Loucy (cell line): ENCODE data around the gene MBD6.

Source experiments
- EZH2phosphoT487 ChIP-seq: fragments of 200-600 bp; IDR thresholded peaks from 2 replicates; pipeline ENCODE4 v1.6.1; 2018; ENCODE audit warnings: antibody characterized with exemption, mild to moderate bottlenecking, moderate library complexity, borderline replicate concordance
- TF ChIP-seq, protein P1 (sequence below): fragments of 200-600 bp; sonication (generic); conservative IDR thresholded peaks from 2 replicates; pipeline ENCODE4 v1.5.1; 2014; ENCODE audit warnings: mild to moderate bottlenecking, antibody characterized with exemption, low read length

DNA sequence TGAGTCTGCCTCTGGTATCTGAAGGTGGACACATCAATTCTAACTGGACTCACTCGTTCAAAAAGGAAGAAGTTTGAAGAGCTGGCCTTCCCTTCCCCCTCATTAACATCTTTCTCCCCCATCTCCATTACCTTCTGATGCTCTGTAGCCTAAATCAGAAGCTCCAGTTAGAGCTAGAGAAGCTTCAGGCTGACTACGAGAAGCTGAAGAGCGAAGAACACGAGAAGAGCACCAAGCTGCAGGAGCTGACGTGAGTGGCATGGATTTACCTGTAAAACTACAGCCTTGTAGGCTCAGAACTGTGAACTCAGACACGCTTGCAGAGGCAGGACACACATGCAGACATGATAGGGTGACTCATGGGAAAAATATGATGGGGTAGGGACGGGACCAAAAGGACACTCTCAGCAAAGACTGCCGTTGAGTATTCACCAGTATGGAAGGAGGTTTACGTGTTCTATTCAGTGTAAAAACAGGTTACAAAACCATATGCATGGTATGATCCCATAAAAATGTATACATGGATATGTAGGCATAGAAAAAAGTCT, 54.1 kb downstream of the MBD6 start:
- TF ChIP-seq, protein P1, sequence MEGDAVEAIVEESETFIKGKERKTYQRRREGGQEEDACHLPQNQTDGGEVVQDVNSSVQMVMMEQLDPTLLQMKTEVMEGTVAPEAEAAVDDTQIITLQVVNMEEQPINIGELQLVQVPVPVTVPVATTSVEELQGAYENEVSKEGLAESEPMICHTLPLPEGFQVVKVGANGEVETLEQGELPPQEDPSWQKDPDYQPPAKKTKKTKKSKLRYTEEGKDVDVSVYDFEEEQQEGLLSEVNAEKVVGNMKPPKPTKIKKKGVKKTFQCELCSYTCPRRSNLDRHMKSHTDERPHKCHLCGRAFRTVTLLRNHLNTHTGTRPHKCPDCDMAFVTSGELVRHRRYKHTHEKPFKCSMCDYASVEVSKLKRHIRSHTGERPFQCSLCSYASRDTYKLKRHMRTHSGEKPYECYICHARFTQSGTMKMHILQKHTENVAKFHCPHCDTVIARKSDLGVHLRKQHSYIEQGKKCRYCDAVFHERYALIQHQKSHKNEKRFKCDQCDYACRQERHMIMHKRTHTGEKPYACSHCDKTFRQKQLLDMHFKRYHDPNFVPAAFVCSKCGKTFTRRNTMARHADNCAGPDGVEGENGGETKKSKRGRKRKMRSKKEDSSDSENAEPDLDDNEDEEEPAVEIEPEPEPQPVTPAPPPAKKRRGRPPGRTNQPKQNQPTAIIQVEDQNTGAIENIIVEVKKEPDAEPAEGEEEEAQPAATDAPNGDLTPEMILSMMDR = no peak
- no peak for TF ChIP-seq EZH2phosphoT487
